Fibroblast of lung (primary cell): ENCODE results near the gene IL17RB. TPM values are rescaled to one million over a fixed set of nuclear protein-coding genes. Genes with fewer than 3 reads are reported as not detected.

ENCODE experiments used
- DNase-seq, 2 donors: peaks; one replicate each; pipeline versions ENCODE4 v3.0.0 to v3.0.0-alpha.2; 2010; ENCODE audit warnings: low read depth in 2 of 2
- H2AFZ ChIP-seq: 2 replicates; pipeline ENCODE4 v1.5.1; 2012; ENCODE audit warnings: low read length, control low read depth, inconsistent platforms
- H3K27ac ChIP-seq: 2 replicates; pipeline ENCODE4 v1.5.1; 2011; ENCODE audit warnings: low read length, control low read depth; ENCODE audit not compliant: insufficient read depth
- H3K27me3 ChIP-seq: 2 replicates; pipeline ENCODE4 v1.5.1; 2011; ENCODE audit warnings: mild to moderate bottlenecking, low read length; ENCODE audit not compliant: control insufficient read depth, insufficient read depth
- H3K36me3 ChIP-seq: 2 replicates; pipeline ENCODE4 v1.5.1; 2011; ENCODE audit warnings: low read length; ENCODE audit not compliant: control insufficient read depth, insufficient read depth
- H3K4me1 ChIP-seq: 2 replicates; pipeline ENCODE4 v1.5.1; 2011; ENCODE audit warnings: low read length; ENCODE audit not compliant: control insufficient read depth, insufficient read depth; ENCODE audit errors: extremely low read depth
- H3K4me2 ChIP-seq: 2 replicates; pipeline ENCODE4 v1.5.1; 2011; ENCODE audit warnings: low read length, control low read depth; ENCODE audit not compliant: insufficient read depth; ENCODE audit errors: extremely low read depth
- H3K4me3 ChIP-seq, 4 experiments: fragments of 200-600 bp in 1 of 4; sonication (generic) in 1 of 4; replicated peaks in 1 of 4; 2 replicates each; pipeline ENCODE4 v1.5.1; 2011 to 2016; ENCODE audit warnings: low read length in 4 of 4, low read depth in 3 of 4, mild to moderate bottlenecking in 3 of 4, control low read depth in 2 of 4, inconsistent platforms in 1 of 4, mixed read lengths in 1 of 4; ENCODE audit not compliant: insufficient read depth in 1 of 4; ENCODE audit errors: control extremely low read depth in 1 of 4
- H3K79me2 ChIP-seq: 2 replicates; pipeline ENCODE4 v1.5.1; 2012; ENCODE audit warnings: mild to moderate bottlenecking, low read length, inconsistent platforms; ENCODE audit not compliant: control insufficient read depth, insufficient read depth
- H3K9ac ChIP-seq: 2 replicates; pipeline ENCODE4 v1.5.1; 2011; ENCODE audit warnings: mild to moderate bottlenecking, low read length, control low read depth; ENCODE audit not compliant: insufficient read depth
- H3K9me3 ChIP-seq: 2 replicates; pipeline ENCODE4 v1.5.1; 2012; ENCODE audit warnings: low read depth, low read length; ENCODE audit not compliant: control insufficient read depth, insufficient read depth
- H4K20me1 ChIP-seq: 2 replicates; pipeline ENCODE4 v1.5.1; 2011; ENCODE audit warnings: low read length; ENCODE audit not compliant: control insufficient read depth, insufficient read depth; ENCODE audit errors: extremely low read depth
- CTCF ChIP-seq, 2 donors: IDR thresholded peaks in 1 of 2; conservative IDR thresholded peaks in 1 of 2; 1 replicate in 1 of 2; 2 replicates in 1 of 2; pipeline ENCODE4 v1.5.1; 2011 to 2012; ENCODE audit warnings: low read length in 2 of 2, control low read depth in 1 of 2, inconsistent platforms in 1 of 2, low read depth in 1 of 2, mild to moderate bottlenecking in 1 of 2
- EZH2 ChIP-seq: IDR thresholded peaks from 2 replicates; pipeline ENCODE4 v1.5.1; 2012; ENCODE audit warnings: low read length, control low read depth, mild to moderate bottlenecking; ENCODE audit errors: missing control alignments
- polyA plus RNA-seq, 2 donors: library from polyadenylated mRNA; depleted of rRNA in 1 of 2; stranded (reverse) in 1 of 2; unstranded in 1 of 2; fragments of >200 nt; gene quantifications; 2 replicates each; pipeline ENCODE4 v1.2.1, GENCODE V29; 2011 to 2012; ENCODE audit warnings: missing spikeins in 1 of 2
- total RNA-seq: library from RNA; depleted of rRNA; stranded (reverse); fragments of >200 nt; gene quantifications from 2 replicates; pipeline ENCODE4 v1.2.1, GENCODE V29; 2014

IL17RB gene
- total and polyA plus RNA-seq, 2 donors (not counting 1 experiment from before 2014, with no cell fraction given) = 0.32 to 0.33 TPM

GRCh38 chr3:53816425-53816824, 29.9 kb upstream of the IL17RB start:
- Histone ChIP-seq H3K4me2 (no peak overlapping the region), H3K9me3 (no peaks in the 10 kb centered on the region), H3K79me2 (no peaks in the 10 kb centered on the region), H2AFZ (no peak overlapping the region), H3K27me3 (no peaks in the 10 kb centered on the region), H3K9ac (no peak overlapping the region), H3K27ac (no peak overlapping the region), H4K20me1 (no peaks in the 10 kb centered on the region), H3K4me3 (no peak overlapping the region), H3K36me3 (no peaks in the 10 kb centered on the region), H3K4me1 (no peaks in the 10 kb centered on the region)
- peak in 1 of 2 donors; percentile 26 for DNase-seq
- TF ChIP-seq CTCF (conservative IDR thresholded peaks at IDR 0.05 in 1 of 2, IDR thresholded peaks at IDR 0.05 in 1 of 2; ENCODE audit: low read depth in 1 of 2, low read length in 2 of 2) (no peak), EZH2 (no peak)

GRCh38 chr3:53817211-53817610, 29.2 kb upstream of the IL17RB start:
- Histone ChIP-seq H3K27me3 (no peaks in the 10 kb centered on the region), H3K36me3 (no peaks in the 10 kb centered on the region), H3K4me2 (no peak overlapping the region), H4K20me1 (no peaks in the 10 kb centered on the region), H3K4me3 (no peak overlapping the region), H3K79me2 (no peaks in the 10 kb centered on the region), H3K4me1 (no peaks in the 10 kb centered on the region), H3K9me3 (no peaks in the 10 kb centered on the region), H2AFZ (no peak overlapping the region), H3K9ac (no peak overlapping the region), H3K27ac (no peak overlapping the region)
- DNase-seq = no peak
- TF ChIP-seq CTCF (conservative IDR thresholded peaks at IDR 0.05 in 1 of 2, IDR thresholded peaks at IDR 0.05 in 1 of 2; ENCODE audit: low read depth in 1 of 2, low read length in 2 of 2) (no peak), EZH2 (no peak)

- H2AFZ ChIP-seq = no peak overlapping the region
- no peak overlapping the region for H3K4me3 ChIP-seq
- no peaks in the 10 kb centered on the region for H3K9me3 ChIP-seq
- H3K4me1 ChIP-seq = no peaks in the 10 kb centered on the region
- H3K27ac ChIP-seq = no peak overlapping the region
- DNase-seq = no peak
- no peaks in the 10 kb centered on the region for H3K79me2 ChIP-seq
- H3K36me3 ChIP-seq = no peaks in the 10 kb centered on the region
- no peak overlapping the region for H3K4me2 ChIP-seq
- TF ChIP-seq CTCF (conservative IDR thresholded peaks at IDR 0.05 in 1 of 2, IDR thresholded peaks at IDR 0.05 in 1 of 2; ENCODE audit: low read depth in 1 of 2, low read length in 2 of 2) = no peak
- no peak for TF ChIP-seq EZH2
- no peak overlapping the region for H3K9ac ChIP-seq
- H3K27me3 ChIP-seq = no peaks in the 10 kb centered on the region
- no peaks in the 10 kb centered on the region for H4K20me1 ChIP-seq
Measured at GRCh38 chr3:53817809-53818208, 28.6 kb upstream of the IL17RB start.
